Body of pancreas (tissue), 4 donors: ENCODE data around the gene OSBPL2.

Experiments used
- CTCF ChIP-seq, 7 experiments: fragments of 450-650 bp in 4 of 7; fragments of 200-600 bp in 3 of 7; sonication (generic) in 3 of 7; IDR thresholded peaks; one replicate each; pipeline ENCODE4 v1.5.1; 2016 to 2019; ENCODE audit warnings: antibody characterized with exemption in 7 of 7
- POLR2A ChIP-seq, 3 donors: fragments of 450-650 bp; IDR thresholded peaks; one replicate each; pipeline ENCODE4 v1.6.1; 2016; ENCODE audit warnings: antibody characterized with exemption in 3 of 3, mild to moderate bottlenecking in 2 of 3

- TF ChIP-seq CTCF (IDR thresholded peaks at IDR 0.05), result no peak
- no peak for TF ChIP-seq POLR2A (IDR thresholded peaks at IDR 0.05)
These were observed 15.1 kb downstream of the OSBPL2 start for GRCh38 chr20:62253398-62253797.
